A549 (cell line): ENCODE results near the gene POC1A.

Source experiments
- BCL3 ChIP-seq: fragments of >200 bp; sonication (Bioruptor Twin); formaldehyde crosslinking; IDR thresholded peaks from 3 replicates; pipeline ENCODE4 v1.6.1; 2016
- CBX2 ChIP-seq: fragments of 200-600 bp; sonication (generic); IDR thresholded peaks from 2 replicates; pipeline ENCODE4 v1.6.1; 2016; ENCODE audit warnings: low read depth, mild to moderate bottlenecking, borderline replicate concordance
- EP300 ChIP-seq, 2 experiments: fragments of >200 bp; sonication (Bioruptor Twin); formaldehyde crosslinking; IDR thresholded peaks; 2 replicates in 1 of 2; 3 replicates in 1 of 2; pipeline ENCODE4 v1.6.1; 2016 to 2017
- FOSL2 ChIP-seq, 2 experiments: fragments of 450-650 bp in 1 of 2; fragments of >200 bp in 1 of 2; sonication (Bioruptor Twin) in 1 of 2; formaldehyde crosslinking; IDR thresholded peaks; 2 replicates each; pipeline versions ENCODE4 v1.5.0 to v1.6.1; 2016 to 2020; ENCODE audit warnings: mild to moderate bottlenecking in 1 of 2, moderate library complexity in 1 of 2
- HDAC2 ChIP-seq: fragments of 200-600 bp; sonication (generic); IDR thresholded peaks from 2 replicates; pipeline ENCODE4 v1.6.1; 2016
- HOXB5 ChIP-seq: fragments of 250-450 bp; sonication (Bioruptor Pico); IDR thresholded peaks from 2 replicates; pipeline ENCODE4 v1.5.0; 2020; ENCODE audit warnings: mild to moderate bottlenecking, moderate library complexity
- KDM5A ChIP-seq: fragments of 200-600 bp; sonication (generic); IDR thresholded peaks from 2 replicates; pipeline ENCODE4 v1.6.1; 2016; ENCODE audit warnings: antibody characterized with exemption, mild to moderate bottlenecking
- NPAS2 ChIP-seq: fragments of 250-450 bp; sonication (Bioruptor Pico); IDR thresholded peaks from 2 replicates; pipeline ENCODE4 v1.8.0; 2022; ENCODE audit warnings: mild to moderate bottlenecking, moderate library complexity, borderline replicate concordance
- POLR2A ChIP-seq: IDR thresholded peaks from 2 replicates; pipeline ENCODE4 v1.6.1; 2012; ENCODE audit warnings: mild to moderate bottlenecking, low read length
- RFX5 ChIP-seq: fragments of 450-650 bp; IDR thresholded peaks from 2 replicates; pipeline ENCODE4 v1.7.1; 2014; ENCODE audit warnings: antibody characterized with exemption, mild to moderate bottlenecking, moderate library complexity
- TF ChIP-seq, protein P1 (sequence below): fragments of >200 bp; sonication (Bioruptor Twin); formaldehyde crosslinking; IDR thresholded peaks from 3 replicates; pipeline ENCODE4 v1.5.1; 2016
- TF ChIP-seq, protein P2 (sequence below): fragments of 150-350 bp; IDR thresholded peaks from 2 replicates; pipeline ENCODE4 v1.6.1; 2014; ENCODE audit warnings: low read depth, mild to moderate bottlenecking, low read length

- TF ChIP-seq, protein P1, sequence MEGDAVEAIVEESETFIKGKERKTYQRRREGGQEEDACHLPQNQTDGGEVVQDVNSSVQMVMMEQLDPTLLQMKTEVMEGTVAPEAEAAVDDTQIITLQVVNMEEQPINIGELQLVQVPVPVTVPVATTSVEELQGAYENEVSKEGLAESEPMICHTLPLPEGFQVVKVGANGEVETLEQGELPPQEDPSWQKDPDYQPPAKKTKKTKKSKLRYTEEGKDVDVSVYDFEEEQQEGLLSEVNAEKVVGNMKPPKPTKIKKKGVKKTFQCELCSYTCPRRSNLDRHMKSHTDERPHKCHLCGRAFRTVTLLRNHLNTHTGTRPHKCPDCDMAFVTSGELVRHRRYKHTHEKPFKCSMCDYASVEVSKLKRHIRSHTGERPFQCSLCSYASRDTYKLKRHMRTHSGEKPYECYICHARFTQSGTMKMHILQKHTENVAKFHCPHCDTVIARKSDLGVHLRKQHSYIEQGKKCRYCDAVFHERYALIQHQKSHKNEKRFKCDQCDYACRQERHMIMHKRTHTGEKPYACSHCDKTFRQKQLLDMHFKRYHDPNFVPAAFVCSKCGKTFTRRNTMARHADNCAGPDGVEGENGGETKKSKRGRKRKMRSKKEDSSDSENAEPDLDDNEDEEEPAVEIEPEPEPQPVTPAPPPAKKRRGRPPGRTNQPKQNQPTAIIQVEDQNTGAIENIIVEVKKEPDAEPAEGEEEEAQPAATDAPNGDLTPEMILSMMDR, result no peak
- no peak for TF ChIP-seq HOXB5
- no peak for TF ChIP-seq BCL3
- TF ChIP-seq CBX2, result no peak
- TF ChIP-seq POLR2A, result no peak
- TF ChIP-seq, protein P2, sequence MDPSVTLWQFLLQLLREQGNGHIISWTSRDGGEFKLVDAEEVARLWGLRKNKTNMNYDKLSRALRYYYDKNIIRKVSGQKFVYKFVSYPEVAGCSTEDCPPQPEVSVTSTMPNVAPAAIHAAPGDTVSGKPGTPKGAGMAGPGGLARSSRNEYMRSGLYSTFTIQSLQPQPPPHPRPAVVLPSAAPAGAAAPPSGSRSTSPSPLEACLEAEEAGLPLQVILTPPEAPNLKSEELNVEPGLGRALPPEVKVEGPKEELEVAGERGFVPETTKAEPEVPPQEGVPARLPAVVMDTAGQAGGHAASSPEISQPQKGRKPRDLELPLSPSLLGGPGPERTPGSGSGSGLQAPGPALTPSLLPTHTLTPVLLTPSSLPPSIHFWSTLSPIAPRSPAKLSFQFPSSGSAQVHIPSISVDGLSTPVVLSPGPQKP, result no peak
- no peak for TF ChIP-seq HDAC2
- TF ChIP-seq NPAS2, result no peak
- TF ChIP-seq FOSL2 (IDR thresholded peaks at IDR 0.05), result no peak
- no peak for TF ChIP-seq FOSL2 (CRISPR knock-in tag; IDR thresholded peaks at IDR 0.05)
- no peak for TF ChIP-seq EP300 (IDR thresholded peaks at IDR 0.05)
- no peak for TF ChIP-seq KDM5A
- TF ChIP-seq RFX5, result no peak
Observed at GRCh38 chr3:52068055-52068571, 86.1 kb downstream of the POC1A start.
